ENCODE data around the gene TTC6. TPM values are rescaled to one million over a fixed set of nuclear protein-coding genes. Genes with fewer than 3 reads are reported as not detected.

TTC6 gene
- total and polyA plus RNA-seq, 4 donors, result 0.50 to 34.4 (median 5.0) TPM

- H3K27ac ChIP-seq (ENCODE audit: low read depth in 1 of 2, low read length in 1 of 2), result no peak overlapping the region
- no peak overlapping the region for H3K9ac ChIP-seq (ENCODE audit: insufficient read depth in 1 of 2, low read length in 2 of 2)
- H3K36me3 ChIP-seq (ENCODE audit: control insufficient read depth in 4 of 4, insufficient read depth in 4 of 4, low read length in 4 of 4), result no peaks in the 10 kb centered on the region
- WGBS, 2 donors, result 72 to 81% methylated on average over 4 of the region's 4 CpGs
- H3K27me3 ChIP-seq (ENCODE audit: control insufficient read depth in 3 of 3, insufficient read depth in 3 of 3, low read length in 2 of 3), result no peaks in the 10 kb centered on the region
- peaks cover 0 to 5% (median under 1%) of the 10 kb centered on the region in 4 donors for H3K9me3 ChIP-seq (ENCODE audit: control insufficient read depth in 4 of 4, insufficient read depth in 3 of 4, low read length in 3 of 4)
- H3K4me1 ChIP-seq (ENCODE audit: control insufficient read depth in 5 of 5, insufficient read depth in 5 of 5, low read length in 5 of 5), result no peaks in the 10 kb centered on the region
- no peak for DNase-seq
- no peak overlapping the region for H3K4me3 ChIP-seq
- no peak for ATAC-seq (ENCODE audit: insufficient read depth, low FRiP score)
- TF ChIP-seq CTCF (IDR thresholded peaks at IDR 0.05; ENCODE audit: control extremely low read depth, extremely low read depth), result no peak
Observed at GRCh38 chr14:37637341-37637740, 41.9 kb downstream of the TTC6 start.

- no peak for DNase-seq
- Histone ChIP-seq H3K9ac (ENCODE audit: insufficient read depth in 1 of 2, low read length in 2 of 2) (no peak overlapping the region), H3K9me3 (ENCODE audit: control insufficient read depth in 4 of 4, insufficient read depth in 3 of 4, low read length in 3 of 4) (no peaks in the 10 kb centered on the region), H3K27me3 (ENCODE audit: control insufficient read depth in 3 of 3, insufficient read depth in 3 of 3, low read length in 2 of 3) (no peaks in the 10 kb centered on the region), H3K4me3 (no peak overlapping the region), H3K27ac (ENCODE audit: low read depth in 1 of 2, low read length in 1 of 2) (no peak overlapping the region), H3K36me3 (ENCODE audit: control insufficient read depth in 4 of 4, insufficient read depth in 4 of 4, low read length in 4 of 4) (no peaks in the 10 kb centered on the region), H3K4me1 (ENCODE audit: control insufficient read depth in 5 of 5, insufficient read depth in 5 of 5, low read length in 5 of 5) (no peaks in the 10 kb centered on the region)
- ATAC-seq (ENCODE audit: insufficient read depth, low FRiP score), result no peak
- 83 to 88% methylated on average over 2 of the region's 2 CpGs for WGBS, 2 donors
- no peak for TF ChIP-seq CTCF (IDR thresholded peaks at IDR 0.05; ENCODE audit: control extremely low read depth, extremely low read depth)
Observed at GRCh38 chr14:37638599-37638998, 43.2 kb downstream of the TTC6 start.

GRCh38 chr14:37641117-37641516 lies 45.7 kb downstream of the TTC6 start:
- 77 to 88% methylated on average over 1 of the region's 1 CpG for WGBS, 2 donors
- TF ChIP-seq CTCF (IDR thresholded peaks at IDR 0.05; ENCODE audit: control extremely low read depth, extremely low read depth), result no peak
- ATAC-seq (ENCODE audit: insufficient read depth, low FRiP score), result no peak
- DNase-seq, result no peak
- Histone ChIP-seq H3K27me3 (ENCODE audit: control insufficient read depth in 3 of 3, insufficient read depth in 3 of 3, low read length in 2 of 3) (no peaks in the 10 kb centered on the region), H3K9me3 (ENCODE audit: control insufficient read depth in 4 of 4, insufficient read depth in 3 of 4, low read length in 3 of 4) (no peaks in the 10 kb centered on the region), H3K36me3 (ENCODE audit: control insufficient read depth in 4 of 4, insufficient read depth in 4 of 4, low read length in 4 of 4) (no peaks in the 10 kb centered on the region), H3K9ac (ENCODE audit: insufficient read depth in 1 of 2, low read length in 2 of 2) (no peak overlapping the region), H3K4me3 (no peak overlapping the region), H3K27ac (ENCODE audit: low read depth in 1 of 2, low read length in 1 of 2) (no peak overlapping the region), H3K4me1 (ENCODE audit: control insufficient read depth in 5 of 5, insufficient read depth in 5 of 5, low read length in 5 of 5) (no peaks in the 10 kb centered on the region)

GRCh38 chr14:37642125-37642524 lies 46.7 kb downstream of the TTC6 start:
- Histone ChIP-seq H3K9ac (ENCODE audit: insufficient read depth in 1 of 2, low read length in 2 of 2) (no peak overlapping the region), H3K27me3 (ENCODE audit: control insufficient read depth in 3 of 3, insufficient read depth in 3 of 3, low read length in 2 of 3) (no peaks in the 10 kb centered on the region), H3K4me1 (ENCODE audit: control insufficient read depth in 5 of 5, insufficient read depth in 5 of 5, low read length in 5 of 5) (no peaks in the 10 kb centered on the region), H3K36me3 (ENCODE audit: control insufficient read depth in 4 of 4, insufficient read depth in 4 of 4, low read length in 4 of 4) (no peaks in the 10 kb centered on the region), H3K9me3 (ENCODE audit: control insufficient read depth in 4 of 4, insufficient read depth in 3 of 4, low read length in 3 of 4) (no peaks in the 10 kb centered on the region), H3K4me3 (no peak overlapping the region), H3K27ac (ENCODE audit: low read depth in 1 of 2, low read length in 1 of 2) (no peak overlapping the region)
- WGBS, 2 donors, result 89 to 90% methylated on average over 3 of the region's 3 CpGs
- no peak for TF ChIP-seq CTCF (IDR thresholded peaks at IDR 0.05; ENCODE audit: control extremely low read depth, extremely low read depth)
- no peak for ATAC-seq (ENCODE audit: insufficient read depth, low FRiP score)
- no peak for DNase-seq

Measured in lung (tissue), 12 donors.